GM21529 (cell line): ENCODE results near the gene TSPAN4.

ENCODE experiments used
- ATAC-seq: cut with Tn5 transposase; IDR thresholded peaks from one replicate; pipeline ENCODE4 v1.9.1; 2021; ENCODE audit not compliant: unreplicated experiment

The TSPAN4 gene

GRCh38 chr11:821512-822371 is 20.9 kb upstream of the TSPAN4 start:
- ATAC-seq = no peak

GRCh38 chr11:823441-824291 is 19.0 kb upstream of the TSPAN4 start:
- ATAC-seq = no peak

GRCh38 chr11:824292-824880 is 18.3 kb upstream of the TSPAN4 start:
- ATAC-seq = no peak

GRCh38 chr11:824942-825341 is 17.7 kb upstream of the TSPAN4 start:
- ATAC-seq = no peak

GRCh38 chr11:825366-826226 is 17.1 kb upstream of the TSPAN4 start:
- no peak for ATAC-seq

GRCh38 chr11:826227-826621 is 16.4 kb upstream of the TSPAN4 start:
- no peak for ATAC-seq

- no peak for ATAC-seq
Observed at GRCh38 chr11:826836-827145, 15.9 kb upstream of the TSPAN4 start.

GRCh38 chr11:827146-827896 is 15.3 kb upstream of the TSPAN4 start:
- no peak for ATAC-seq

GRCh38 chr11:827897-828192 is 14.8 kb upstream of the TSPAN4 start, which contains the start of gene CRACR2B:
Gene CRACR2B (plus strand): TSS chr11:827919. CDS start chr11:828608, 689 bp downstream.
- ATAC-seq = no peak

- ATAC-seq = no peak
Observed at GRCh38 chr11:828506-829175, 14.0 kb upstream of the TSPAN4 start.

- ATAC-seq = no peak
Observed at GRCh38 chr11:829176-829846, 13.3 kb upstream of the TSPAN4 start.

- ATAC-seq = peak; percentile 1
Observed at GRCh38 chr11:829847-830294, 12.8 kb upstream of the TSPAN4 start.

- peak; percentile 35 for ATAC-seq
Observed at GRCh38 chr11:830295-831117, 12.1 kb upstream of the TSPAN4 start.

GRCh38 chr11:831118-831864 is 11.4 kb upstream of the TSPAN4 start:
- no peak for ATAC-seq

GRCh38 chr11:831961-832528 is 10.6 kb upstream of the TSPAN4 start:
- no peak for ATAC-seq

GRCh38 chr11:832529-833113 is 10.0 kb upstream of the TSPAN4 start, which contains the start of gene CD151:
Gene CD151 (plus strand): TSS chr11:832952. CDS start chr11:836070, 3,118 bp downstream.
- ATAC-seq = peak; percentile 37
